ENCODE results near the gene PLEKHA6. TPM values are rescaled to one million over a fixed set of nuclear protein-coding genes. Genes with fewer than 3 reads are reported as not detected.

PLEKHA6 gene
- total RNA-seq, 4 donors from 2014 or later, result 4.3 to 13.2 (median 7.7) TPM

GRCh38 chr1:204396015-204396583 is 36.4 kb upstream of the PLEKHA6 start:
- TF ChIP-seq POLR2A (IDR thresholded peaks at IDR 0.05) (no peak), CTCF (IDR thresholded peaks at IDR 0.05 in 4 of 5, conservative IDR thresholded peaks at IDR 0.05 in 1 of 5) (no peak)
- Histone ChIP-seq H3K36me3 (peaks cover 0 to 24% of the 10 kb centered on the region in 2 donors), H3K9me3 (no peaks in the 10 kb centered on the region), H3K27ac (no peak overlapping the region), H3K27me3 (no peaks in the 10 kb centered on the region), H3K4me1 (peaks cover 0 to 3% of the 10 kb centered on the region in 2 donors), H3K4me3 (no peak overlapping the region)
- intact Hi-C loops (cut with DNase I; ENCODE audit: low total_unique reads) (no loop called here), in situ Hi-C loops (cut with MboI; ENCODE audit: low sequenced_read_pairs in 4 of 4) (loop anchor here in 2 of 4 donors (25.0 kb wide), 2 partner anchors 534 to 559 kb away; partner anchors contain the start of gene SNRPE (in 1 of the 2))
- DNase-seq, result no peak
- ATAC-seq, result no peak

- intact Hi-C loops (cut with DNase I; ENCODE audit: low total_unique reads) (no loop called here), in situ Hi-C loops (cut with MboI; ENCODE audit: low sequenced_read_pairs in 4 of 4) (loop anchor here in 2 of 4 donors (25.0 kb wide), 2 partner anchors 529 to 554 kb away; partner anchors contain the start of gene SNRPE (in 1 of the 2))
- no peak for TF ChIP-seq POLR2A (IDR thresholded peaks at IDR 0.05)
- no peak overlapping the region for H3K4me3 ChIP-seq
- H3K4me1 ChIP-seq, result no peaks in the 10 kb centered on the region
- no peaks in the 10 kb centered on the region for H3K36me3 ChIP-seq
- H3K27ac ChIP-seq, result no peak overlapping the region
- H3K9me3 ChIP-seq, result no peaks in the 10 kb centered on the region
- no peak for DNase-seq
- H3K27me3 ChIP-seq, result no peaks in the 10 kb centered on the region
- ATAC-seq, result no peak
Measured at GRCh38 chr1:204391629-204392028, 31.9 kb upstream of the PLEKHA6 start.

- no peak for ATAC-seq
Measured at GRCh38 chr1:204390751-204391466, 31.2 kb upstream of the PLEKHA6 start.

DNA sequence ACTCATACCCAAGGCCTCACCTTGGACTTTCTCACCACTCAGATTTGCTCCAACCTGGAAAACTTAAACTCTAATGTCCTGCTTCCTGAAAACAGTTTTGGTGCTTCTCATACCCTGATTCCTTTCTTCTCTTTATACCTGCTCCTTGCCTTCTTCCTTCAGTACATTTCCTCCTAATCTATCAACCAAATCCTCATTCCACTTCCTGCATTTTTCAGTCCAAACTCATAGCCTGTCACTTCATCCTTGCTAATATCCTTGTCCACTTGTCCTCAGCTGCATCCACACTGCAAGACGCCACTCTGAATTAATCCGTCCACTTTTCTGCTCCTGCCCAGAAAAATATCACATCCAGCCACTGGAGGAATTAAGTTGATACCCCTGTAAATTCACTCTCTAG is 26.0 kb upstream of the PLEKHA6 start:
- no peak for DNase-seq
- in situ Hi-C loops (cut with MboI; ENCODE audit: low sequenced_read_pairs in 4 of 4) (loop anchor here in 2 of 4 donors (25.0 kb wide), 2 partner anchors 523 to 548 kb away; partner anchors contain the start of gene SNRPE (in 1 of the 2)), intact Hi-C loops (cut with DNase I; ENCODE audit: low total_unique reads) (no loop called here)
- no peaks in the 10 kb centered on the region for H3K9me3 ChIP-seq
- ATAC-seq, result no peak
- no peaks in the 10 kb centered on the region for H3K27me3 ChIP-seq
- TF ChIP-seq POLR2A (IDR thresholded peaks at IDR 0.05) (no peak), CTCF (IDR thresholded peaks at IDR 0.05 in 4 of 5, conservative IDR thresholded peaks at IDR 0.05 in 1 of 5) (no peak)
- no peak overlapping the region for H3K4me3 ChIP-seq
- no peaks in the 10 kb centered on the region for H3K4me1 ChIP-seq
- H3K36me3 ChIP-seq, result no peaks in the 10 kb centered on the region
- no peak overlapping the region for H3K27ac ChIP-seq

More at GRCh38 chr1:204390751-204391466, 31.2 kb upstream of the PLEKHA6 start:
- H3K9me3 ChIP-seq, result no peaks in the 10 kb centered on the region
- no peaks in the 10 kb centered on the region for H3K36me3 ChIP-seq
- no peaks in the 10 kb centered on the region for H3K27me3 ChIP-seq
- no peaks in the 10 kb centered on the region for H3K4me1 ChIP-seq
- intact Hi-C loops (cut with DNase I; ENCODE audit: low total_unique reads), result no loop called here
- TF ChIP-seq POLR2A (IDR thresholded peaks at IDR 0.05) (no peak), CTCF (IDR thresholded peaks at IDR 0.05 in 4 of 5, conservative IDR thresholded peaks at IDR 0.05 in 1 of 5) (no peak)
- H3K4me3 ChIP-seq, result no peak overlapping the region
- in situ Hi-C loops (cut with MboI; ENCODE audit: low sequenced_read_pairs in 4 of 4), result loop anchor here in 2 of 4 donors (25.0 kb wide), 2 partner anchors 529 to 554 kb away; partner anchors contain the start of gene SNRPE (in 1 of the 2)
- DNase-seq, result no peak
- H3K27ac ChIP-seq, result no peak overlapping the region
